HL-60 (cell line): ENCODE measurements around the gene DDI2.

Experiments used
- DNase-seq, 2 experiments: peaks; one replicate each; pipeline ENCODE4 v3.0.0-alpha.2; 2010 to 2020; ENCODE audit warnings: low read depth in 1 of 2, low spot score in 1 of 2
- H3K27ac ChIP-seq: fragments of 250-450 bp; sonication (Bioruptor Pico); replicated peaks from 2 replicates; pipeline ENCODE4 v1.5.1; 2020; ENCODE audit warnings: mild to moderate bottlenecking, moderate library complexity
- H3K27me3 ChIP-seq: fragments of 250-450 bp; sonication (Bioruptor Pico); 2 replicates; pipeline ENCODE4 v1.5.1; 2021; ENCODE audit warnings: mild to moderate bottlenecking, moderate library complexity; ENCODE audit not compliant: insufficient read depth, poor library complexity, severe bottlenecking
- H3K4me3 ChIP-seq: replicated peaks from 2 replicates; pipeline ENCODE4 v1.5.1; 2011; ENCODE audit warnings: mild to moderate bottlenecking, control low read depth, low read length; ENCODE audit not compliant: insufficient read depth
- GABPA ChIP-seq: IDR thresholded peaks from 2 replicates; pipeline ENCODE4 v1.6.1; 2012; ENCODE audit warnings: low read depth
- POLR2AphosphoS5 ChIP-seq: IDR thresholded peaks from 2 replicates; pipeline ENCODE4 v1.6.1; 2012; ENCODE audit warnings: low read depth
- SPI1 ChIP-seq: IDR thresholded peaks from 2 replicates; pipeline ENCODE4 v1.6.1; 2012; ENCODE audit warnings: low read depth, mild to moderate bottlenecking, borderline replicate concordance
- TF ChIP-seq, protein P1 (sequence below): IDR thresholded peaks from 2 replicates; pipeline ENCODE4 v1.6.1; 2012; ENCODE audit warnings: low read depth; ENCODE audit not compliant: insufficient replicate concordance
- TF ChIP-seq, protein P2 (sequence below): IDR thresholded peaks from one replicate; pipeline ENCODE4 v1.5.1; 2011; ENCODE audit warnings: low read length, control low read depth, inconsistent platforms; ENCODE audit not compliant: insufficient read depth

Gene DDI2

DNA sequence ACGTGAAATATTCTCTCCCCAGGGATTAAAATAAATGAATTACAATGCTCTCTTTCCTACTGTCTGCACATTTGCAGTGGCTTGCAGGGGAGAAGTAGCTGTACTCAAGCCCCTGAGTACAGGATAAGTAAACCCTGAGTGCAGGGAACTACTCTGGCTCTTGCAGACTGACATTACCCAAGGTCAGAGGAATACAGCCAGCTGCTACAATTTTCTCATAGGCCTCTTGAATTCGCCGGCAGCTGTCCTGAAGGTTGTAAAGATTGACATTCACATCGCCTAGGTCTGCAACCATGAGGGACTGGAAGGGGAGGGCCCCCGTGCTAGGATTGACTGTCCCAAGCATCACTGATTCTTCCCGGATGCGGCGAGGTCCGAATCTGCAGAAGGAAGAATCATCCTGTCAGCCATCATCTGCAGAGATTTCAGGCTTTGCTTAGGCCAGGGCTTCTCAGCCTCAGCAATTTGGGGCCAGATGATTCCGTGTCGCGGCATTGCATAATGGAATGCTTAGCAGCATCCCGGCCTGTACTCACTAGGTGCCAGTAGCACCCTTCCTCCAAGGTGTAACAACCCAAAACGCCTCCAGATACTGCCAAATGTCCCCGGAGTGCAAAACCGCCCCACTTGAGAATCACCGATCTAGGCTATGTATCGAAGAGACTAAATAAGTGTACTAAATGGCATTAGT lies 34.1 kb upstream of the DDI2 start:
- Histone ChIP-seq H3K27ac (no peak overlapping the region), H3K27me3 (no peaks in the 10 kb centered on the region), H3K4me3 (no peak overlapping the region)
- DNase-seq: no peak
- TF ChIP-seq, protein P1, sequence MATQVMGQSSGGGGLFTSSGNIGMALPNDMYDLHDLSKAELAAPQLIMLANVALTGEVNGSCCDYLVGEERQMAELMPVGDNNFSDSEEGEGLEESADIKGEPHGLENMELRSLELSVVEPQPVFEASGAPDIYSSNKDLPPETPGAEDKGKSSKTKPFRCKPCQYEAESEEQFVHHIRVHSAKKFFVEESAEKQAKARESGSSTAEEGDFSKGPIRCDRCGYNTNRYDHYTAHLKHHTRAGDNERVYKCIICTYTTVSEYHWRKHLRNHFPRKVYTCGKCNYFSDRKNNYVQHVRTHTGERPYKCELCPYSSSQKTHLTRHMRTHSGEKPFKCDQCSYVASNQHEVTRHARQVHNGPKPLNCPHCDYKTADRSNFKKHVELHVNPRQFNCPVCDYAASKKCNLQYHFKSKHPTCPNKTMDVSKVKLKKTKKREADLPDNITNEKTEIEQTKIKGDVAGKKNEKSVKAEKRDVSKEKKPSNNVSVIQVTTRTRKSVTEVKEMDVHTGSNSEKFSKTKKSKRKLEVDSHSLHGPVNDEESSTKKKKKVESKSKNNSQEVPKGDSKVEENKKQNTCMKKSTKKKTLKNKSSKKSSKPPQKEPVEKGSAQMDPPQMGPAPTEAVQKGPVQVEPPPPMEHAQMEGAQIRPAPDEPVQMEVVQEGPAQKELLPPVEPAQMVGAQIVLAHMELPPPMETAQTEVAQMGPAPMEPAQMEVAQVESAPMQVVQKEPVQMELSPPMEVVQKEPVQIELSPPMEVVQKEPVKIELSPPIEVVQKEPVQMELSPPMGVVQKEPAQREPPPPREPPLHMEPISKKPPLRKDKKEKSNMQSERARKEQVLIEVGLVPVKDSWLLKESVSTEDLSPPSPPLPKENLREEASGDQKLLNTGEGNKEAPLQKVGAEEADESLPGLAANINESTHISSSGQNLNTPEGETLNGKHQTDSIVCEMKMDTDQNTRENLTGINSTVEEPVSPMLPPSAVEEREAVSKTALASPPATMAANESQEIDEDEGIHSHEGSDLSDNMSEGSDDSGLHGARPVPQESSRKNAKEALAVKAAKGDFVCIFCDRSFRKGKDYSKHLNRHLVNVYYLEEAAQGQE: no peak
- TF ChIP-seq POLR2AphosphoS5 (no peak), SPI1 (no peak), GABPA (no peak)
- TF ChIP-seq, protein P2, sequence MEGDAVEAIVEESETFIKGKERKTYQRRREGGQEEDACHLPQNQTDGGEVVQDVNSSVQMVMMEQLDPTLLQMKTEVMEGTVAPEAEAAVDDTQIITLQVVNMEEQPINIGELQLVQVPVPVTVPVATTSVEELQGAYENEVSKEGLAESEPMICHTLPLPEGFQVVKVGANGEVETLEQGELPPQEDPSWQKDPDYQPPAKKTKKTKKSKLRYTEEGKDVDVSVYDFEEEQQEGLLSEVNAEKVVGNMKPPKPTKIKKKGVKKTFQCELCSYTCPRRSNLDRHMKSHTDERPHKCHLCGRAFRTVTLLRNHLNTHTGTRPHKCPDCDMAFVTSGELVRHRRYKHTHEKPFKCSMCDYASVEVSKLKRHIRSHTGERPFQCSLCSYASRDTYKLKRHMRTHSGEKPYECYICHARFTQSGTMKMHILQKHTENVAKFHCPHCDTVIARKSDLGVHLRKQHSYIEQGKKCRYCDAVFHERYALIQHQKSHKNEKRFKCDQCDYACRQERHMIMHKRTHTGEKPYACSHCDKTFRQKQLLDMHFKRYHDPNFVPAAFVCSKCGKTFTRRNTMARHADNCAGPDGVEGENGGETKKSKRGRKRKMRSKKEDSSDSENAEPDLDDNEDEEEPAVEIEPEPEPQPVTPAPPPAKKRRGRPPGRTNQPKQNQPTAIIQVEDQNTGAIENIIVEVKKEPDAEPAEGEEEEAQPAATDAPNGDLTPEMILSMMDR: no peak

DNA sequence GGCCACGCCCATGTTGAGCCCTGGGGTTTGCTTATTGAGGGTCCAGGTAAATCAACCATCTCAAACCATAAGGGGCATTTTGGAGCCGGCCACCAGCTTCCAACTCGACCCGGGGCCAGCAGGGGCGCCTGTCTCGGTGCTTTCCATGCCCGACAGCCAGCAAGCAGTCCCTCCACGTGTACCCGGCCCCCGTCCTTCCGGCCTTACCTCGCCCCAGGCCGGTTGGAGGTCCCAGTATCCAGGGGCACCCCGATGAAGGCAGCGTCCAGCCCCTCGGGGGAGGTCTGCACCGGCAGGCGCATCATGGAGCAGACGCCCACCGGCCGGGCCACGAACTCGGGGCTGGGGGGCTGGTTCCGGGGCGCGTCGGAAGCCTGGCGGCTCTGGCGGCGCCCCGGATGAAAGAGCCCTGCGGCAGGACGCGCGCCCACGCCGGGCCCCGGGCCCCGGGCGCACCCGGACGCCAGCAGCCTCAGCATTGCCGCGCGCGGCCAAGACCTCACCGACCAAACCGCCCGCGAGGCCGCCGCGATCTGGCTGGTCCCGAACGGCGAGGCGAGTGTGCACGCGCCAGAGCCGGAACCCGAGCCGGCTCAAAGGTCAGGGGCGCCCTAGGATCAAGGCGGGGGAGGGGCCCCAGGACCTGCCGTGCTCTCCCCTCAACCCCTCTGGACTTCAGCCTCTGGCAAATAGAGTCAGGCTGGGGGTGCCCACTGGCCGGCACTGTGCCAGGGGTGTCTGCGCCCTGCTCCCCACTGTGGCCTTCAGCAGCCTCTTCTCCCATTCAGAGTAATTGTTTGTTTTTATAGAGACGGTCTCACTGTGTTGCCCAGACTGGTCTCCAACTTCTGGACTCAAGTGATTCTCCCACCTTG lies 32.5 kb upstream of the DDI2 start, which contains the start of gene AGMAT:
TSS of gene AGMAT (minus strand) at position 563 of the 875 bp plus-strand sequence. CDS start at position 479, 84 bp downstream.
- H3K27ac ChIP-seq: no peak within 1 kb of the TSS
- H3K27me3 ChIP-seq: no peaks in the 10 kb centered on the region
- peak within 1 kb of the TSS; percentile 28 for H3K4me3 ChIP-seq
- DNase-seq: peak in 1 of 2 experiments; percentile 35
- TF ChIP-seq GABPA: no peak
- no peak for TF ChIP-seq POLR2AphosphoS5
- no peak for TF ChIP-seq SPI1
- TF ChIP-seq, protein P1: no peak
- TF ChIP-seq, protein P2: no peak

DNA sequence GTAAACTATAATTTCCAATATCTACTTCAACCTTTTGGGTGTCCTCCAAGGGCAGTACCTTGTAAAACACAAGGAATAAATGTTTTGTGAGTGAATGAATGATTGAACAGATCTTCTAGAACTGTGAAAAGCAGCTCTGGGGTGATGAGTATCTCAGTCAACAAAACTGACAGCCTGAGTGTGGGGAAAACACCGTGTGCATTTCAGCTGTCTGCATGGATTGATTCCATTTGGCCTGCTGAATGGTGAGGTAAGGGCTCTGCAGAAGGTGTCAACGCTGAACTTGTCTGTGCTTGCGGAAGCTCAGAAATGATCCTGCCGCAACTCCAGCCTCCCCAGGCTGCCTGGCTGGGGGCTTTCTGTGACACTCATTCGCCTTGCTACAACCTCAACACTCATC lies 25.0 kb upstream of the DDI2 start:
- DNase-seq: no peak
- Histone ChIP-seq H3K27me3 (peaks cover 3% of the 10 kb centered on the region), H3K4me3 (no peak overlapping the region), H3K27ac (no peak overlapping the region)
- no peak for TF ChIP-seq POLR2AphosphoS5
- TF ChIP-seq, protein P2: no peak
- no peak for TF ChIP-seq SPI1
- TF ChIP-seq, protein P1: no peak
- TF ChIP-seq GABPA: no peak
